Measurements from ENCODE around the gene PIGL.

DNA sequence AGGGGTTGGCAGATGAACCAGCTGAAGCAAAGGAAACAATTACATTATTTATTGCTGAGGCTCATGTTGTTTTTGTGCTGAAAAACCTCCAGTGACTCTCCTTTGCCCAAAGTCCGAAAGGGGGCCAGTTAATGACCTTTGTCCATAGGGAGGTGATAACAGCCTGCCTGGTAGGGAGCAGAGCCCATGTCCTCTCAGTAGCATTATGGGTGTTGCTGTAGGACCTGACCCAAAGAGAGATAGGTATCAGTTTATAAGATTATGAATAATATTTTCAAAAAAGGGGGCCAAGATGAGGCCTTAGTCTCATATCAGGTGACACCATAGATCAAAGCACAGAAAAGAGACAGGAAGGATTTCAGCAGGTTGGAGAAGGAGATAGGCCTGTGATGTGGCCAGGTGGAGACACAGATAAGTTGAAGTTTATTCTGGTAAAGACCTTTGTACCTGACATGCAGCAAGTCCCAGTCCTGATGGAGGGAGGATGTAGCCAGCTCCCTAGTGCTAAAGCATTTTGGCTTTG, 81.2 kb downstream of the PIGL start:
- TF ChIP-seq, protein P1, sequence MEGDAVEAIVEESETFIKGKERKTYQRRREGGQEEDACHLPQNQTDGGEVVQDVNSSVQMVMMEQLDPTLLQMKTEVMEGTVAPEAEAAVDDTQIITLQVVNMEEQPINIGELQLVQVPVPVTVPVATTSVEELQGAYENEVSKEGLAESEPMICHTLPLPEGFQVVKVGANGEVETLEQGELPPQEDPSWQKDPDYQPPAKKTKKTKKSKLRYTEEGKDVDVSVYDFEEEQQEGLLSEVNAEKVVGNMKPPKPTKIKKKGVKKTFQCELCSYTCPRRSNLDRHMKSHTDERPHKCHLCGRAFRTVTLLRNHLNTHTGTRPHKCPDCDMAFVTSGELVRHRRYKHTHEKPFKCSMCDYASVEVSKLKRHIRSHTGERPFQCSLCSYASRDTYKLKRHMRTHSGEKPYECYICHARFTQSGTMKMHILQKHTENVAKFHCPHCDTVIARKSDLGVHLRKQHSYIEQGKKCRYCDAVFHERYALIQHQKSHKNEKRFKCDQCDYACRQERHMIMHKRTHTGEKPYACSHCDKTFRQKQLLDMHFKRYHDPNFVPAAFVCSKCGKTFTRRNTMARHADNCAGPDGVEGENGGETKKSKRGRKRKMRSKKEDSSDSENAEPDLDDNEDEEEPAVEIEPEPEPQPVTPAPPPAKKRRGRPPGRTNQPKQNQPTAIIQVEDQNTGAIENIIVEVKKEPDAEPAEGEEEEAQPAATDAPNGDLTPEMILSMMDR (IDR thresholded peaks at IDR 0.05; ENCODE audit: low read length) = no peak
- TF ChIP-seq EZH2 (optimal IDR thresholded peaks at IDR 0.05; ENCODE audit: low read depth, low read length) (no peak), EZH2phosphoT487 (IDR thresholded peaks at IDR 0.05; ENCODE audit: low read length) (no peak)

All from MM.1S (cell line).